ENCODE results near the gene DUS2. TPM values are rescaled to one million over a fixed set of nuclear protein-coding genes. Genes with fewer than 3 reads are reported as not detected.

Gene DUS2
- total RNA-seq, 1 donor from 2014 or later = 16.4 TPM

- peaks cover 25% of the 10 kb centered on the region for H3K4me1 Mint-ChIP-seq (ENCODE audit: unreplicated experiment)
- no peaks in the 10 kb centered on the region for H3K9me3 Mint-ChIP-seq (ENCODE audit: unreplicated experiment)
- H3K36me3 Mint-ChIP-seq (ENCODE audit: low read depth, unreplicated experiment) = peaks cover 13% of the 10 kb centered on the region
- TF ChIP-seq, protein P1, sequence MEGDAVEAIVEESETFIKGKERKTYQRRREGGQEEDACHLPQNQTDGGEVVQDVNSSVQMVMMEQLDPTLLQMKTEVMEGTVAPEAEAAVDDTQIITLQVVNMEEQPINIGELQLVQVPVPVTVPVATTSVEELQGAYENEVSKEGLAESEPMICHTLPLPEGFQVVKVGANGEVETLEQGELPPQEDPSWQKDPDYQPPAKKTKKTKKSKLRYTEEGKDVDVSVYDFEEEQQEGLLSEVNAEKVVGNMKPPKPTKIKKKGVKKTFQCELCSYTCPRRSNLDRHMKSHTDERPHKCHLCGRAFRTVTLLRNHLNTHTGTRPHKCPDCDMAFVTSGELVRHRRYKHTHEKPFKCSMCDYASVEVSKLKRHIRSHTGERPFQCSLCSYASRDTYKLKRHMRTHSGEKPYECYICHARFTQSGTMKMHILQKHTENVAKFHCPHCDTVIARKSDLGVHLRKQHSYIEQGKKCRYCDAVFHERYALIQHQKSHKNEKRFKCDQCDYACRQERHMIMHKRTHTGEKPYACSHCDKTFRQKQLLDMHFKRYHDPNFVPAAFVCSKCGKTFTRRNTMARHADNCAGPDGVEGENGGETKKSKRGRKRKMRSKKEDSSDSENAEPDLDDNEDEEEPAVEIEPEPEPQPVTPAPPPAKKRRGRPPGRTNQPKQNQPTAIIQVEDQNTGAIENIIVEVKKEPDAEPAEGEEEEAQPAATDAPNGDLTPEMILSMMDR (IDR thresholded peaks at IDR 0.05; ENCODE audit: unreplicated experiment) = no peak
- DNase-seq (ENCODE audit: low spot score) = peak; percentile 37
- no peak overlapping the region for H3K27ac Mint-ChIP-seq (ENCODE audit: unreplicated experiment)
- no peak overlapping the region for H3K4me3 Mint-ChIP-seq (ENCODE audit: unreplicated experiment)
- peaks cover 7% of the 10 kb centered on the region for H3K27me3 Mint-ChIP-seq (ENCODE audit: unreplicated experiment)
Measured at GRCh38 chr16:68079626-68080344, 56.7 kb downstream of the DUS2 start.

GRCh38 chr16:68081861-68082628, 59.0 kb downstream of the DUS2 start:
- TF ChIP-seq, protein P1 (IDR thresholded peaks at IDR 0.05; ENCODE audit: unreplicated experiment) = no peak
- Mint-ChIP-seq H3K36me3 (ENCODE audit: low read depth, unreplicated experiment) (peaks cover 17% of the 10 kb centered on the region), H3K4me3 (ENCODE audit: unreplicated experiment) (no peak overlapping the region), H3K27ac (ENCODE audit: unreplicated experiment) (no peak overlapping the region), H3K27me3 (ENCODE audit: unreplicated experiment) (peaks cover 7% of the 10 kb centered on the region), H3K4me1 (ENCODE audit: unreplicated experiment) (peaks cover 32% of the 10 kb centered on the region), H3K9me3 (ENCODE audit: unreplicated experiment) (no peaks in the 10 kb centered on the region)
- DNase-seq (ENCODE audit: low spot score) = no peak

DNA sequence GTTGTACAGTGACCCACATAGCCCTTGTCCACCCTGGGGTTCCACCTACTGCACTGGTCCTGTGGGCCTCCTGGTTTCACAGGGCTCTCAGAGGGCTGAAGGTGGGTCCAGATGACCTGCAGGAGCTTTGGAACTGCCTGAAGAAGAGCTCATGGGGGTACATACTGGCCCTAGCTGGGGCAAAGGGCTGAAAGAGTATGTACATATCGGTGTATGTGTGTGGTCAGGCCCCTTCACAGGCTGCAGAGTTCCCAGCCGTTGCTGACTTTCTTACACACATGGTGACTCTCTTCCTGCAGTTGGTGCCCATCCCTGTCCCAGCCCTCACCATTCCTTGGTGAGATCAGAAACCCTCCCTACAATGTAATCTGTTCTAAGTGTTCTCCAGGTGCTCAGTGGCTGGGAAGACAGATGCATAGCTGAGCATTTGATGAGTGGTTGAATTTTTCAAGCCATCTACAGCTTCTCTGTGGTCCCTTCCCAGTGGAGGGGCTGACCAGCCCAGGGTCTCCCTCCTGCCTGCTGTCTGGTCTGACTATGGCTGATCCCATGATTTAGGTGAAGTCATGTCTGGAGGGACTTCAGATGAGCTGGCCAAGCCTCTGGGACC, 59.6 kb downstream of the DUS2 start:
- Mint-ChIP-seq H3K27ac (ENCODE audit: unreplicated experiment) (no peak overlapping the region), H3K27me3 (ENCODE audit: unreplicated experiment) (peaks cover 7% of the 10 kb centered on the region), H3K4me3 (ENCODE audit: unreplicated experiment) (no peak overlapping the region)

DNA sequence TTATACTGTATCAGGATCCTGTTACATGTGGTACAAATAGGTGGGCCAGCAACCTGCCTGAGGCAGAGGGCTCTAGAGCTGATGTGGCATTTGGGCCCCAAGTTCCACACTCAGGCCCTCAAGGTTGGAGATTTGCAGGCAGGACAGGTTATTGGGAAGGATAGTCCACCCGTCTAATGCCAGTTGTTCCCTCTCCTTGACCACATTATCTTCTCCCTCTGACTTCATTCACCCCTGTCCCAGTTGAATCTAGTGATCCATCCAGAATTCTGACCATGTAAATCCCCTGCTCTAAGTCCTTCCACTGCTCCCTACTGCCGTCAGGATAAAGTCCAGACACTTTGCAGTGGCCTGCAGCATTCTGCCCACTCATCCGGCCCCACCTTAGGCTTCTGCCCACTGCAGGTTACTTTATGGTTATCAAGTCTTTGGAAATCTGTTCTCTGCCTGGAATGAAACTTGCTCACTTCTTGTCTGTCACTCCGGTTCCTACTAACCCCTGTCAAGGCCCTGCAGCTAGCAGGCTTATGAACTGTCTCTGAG, 60.2 kb downstream of the DUS2 start:
- H3K36me3 Mint-ChIP-seq (ENCODE audit: low read depth, unreplicated experiment) = peaks cover 12% of the 10 kb centered on the region
- peak overlapping the region; percentile 80 for H3K4me3 Mint-ChIP-seq (ENCODE audit: unreplicated experiment)
- TF ChIP-seq, protein P1 (IDR thresholded peaks at IDR 0.05; ENCODE audit: unreplicated experiment) = no peak
- peaks cover 7% of the 10 kb centered on the region for H3K27me3 Mint-ChIP-seq (ENCODE audit: unreplicated experiment)
- H3K27ac Mint-ChIP-seq (ENCODE audit: unreplicated experiment) = peak overlapping the region; percentile 52
- H3K9me3 Mint-ChIP-seq (ENCODE audit: unreplicated experiment) = no peaks in the 10 kb centered on the region
- no peak for DNase-seq (ENCODE audit: low spot score)
- H3K4me1 Mint-ChIP-seq (ENCODE audit: unreplicated experiment) = peaks cover 32% of the 10 kb centered on the region

More for the DNA sequence above, 59.6 kb downstream of the DUS2 start:
- Mint-ChIP-seq H3K4me1 (ENCODE audit: unreplicated experiment) (peaks cover 32% of the 10 kb centered on the region), H3K36me3 (ENCODE audit: low read depth, unreplicated experiment) (peaks cover 17% of the 10 kb centered on the region), H3K9me3 (ENCODE audit: unreplicated experiment) (no peaks in the 10 kb centered on the region)
- DNase-seq (ENCODE audit: low spot score) = no peak
- TF ChIP-seq, protein P1 (IDR thresholded peaks at IDR 0.05; ENCODE audit: unreplicated experiment) = no peak

All from endothelial cell (in vitro differentiated cells).